Activated CD8-positive, alpha-beta memory T cell treated with anti-CD3 and anti-CD28 coated beads for 24 hours (primary cell): ENCODE measurements around the gene SEMA5B.

Experiments
- DNase-seq: peaks from one replicate; pipeline ENCODE4 v3.0.0-alpha.2; 2020

The SEMA5B gene

GRCh38 chr3:123025642-123026521, 1.7 kb downstream of the SEMA5B start:
- DNase-seq: no peak

- DNase-seq: no peak
Observed at GRCh38 chr3:123024056-123024455, 3.5 kb downstream of the SEMA5B start.

GRCh38 chr3:123021996-123022510, 5.5 kb downstream of the SEMA5B start:
- DNase-seq: no peak

GRCh38 chr3:123021388-123021787, 6.2 kb downstream of the SEMA5B start:
- DNase-seq: no peak

- DNase-seq: no peak
Observed at GRCh38 chr3:123020709-123021108, 6.9 kb downstream of the SEMA5B start.

- no peak for DNase-seq
Observed at GRCh38 chr3:123019591-123019990, 8.0 kb downstream of the SEMA5B start.

- DNase-seq: no peak
Observed at GRCh38 chr3:123019161-123019560, 8.4 kb downstream of the SEMA5B start.

- no peak for DNase-seq
Observed at GRCh38 chr3:123018683-123019082, 8.9 kb downstream of the SEMA5B start.

GRCh38 chr3:123015596-123015995, 12.0 kb downstream of the SEMA5B start:
- no peak for DNase-seq

- DNase-seq: no peak
Observed at GRCh38 chr3:123013876-123014275, 13.7 kb downstream of the SEMA5B start.

GRCh38 chr3:123012652-123013051, 14.9 kb downstream of the SEMA5B start:
- no peak for DNase-seq

GRCh38 chr3:123011447-123011846, 16.1 kb downstream of the SEMA5B start:
- no peak for DNase-seq

- DNase-seq: no peak
Observed at GRCh38 chr3:123008840-123009239, 18.7 kb downstream of the SEMA5B start.

- no peak for DNase-seq
Observed at GRCh38 chr3:123006609-123007008, 21.0 kb downstream of the SEMA5B start.

GRCh38 chr3:123005291-123005690, 22.3 kb downstream of the SEMA5B start:
- DNase-seq: no peak

- DNase-seq: no peak
Observed at GRCh38 chr3:123004201-123004918, 23.2 kb downstream of the SEMA5B start.

- no peak for DNase-seq
Observed at GRCh38 chr3:123002749-123003497, 24.6 kb downstream of the SEMA5B start.

- DNase-seq: no peak
Observed at GRCh38 chr3:123002100-123002748, 25.3 kb downstream of the SEMA5B start.

- DNase-seq: no peak
Observed at GRCh38 chr3:122998856-122999255, 28.7 kb downstream of the SEMA5B start.

GRCh38 chr3:122998206-122998605, 29.4 kb downstream of the SEMA5B start:
- no peak for DNase-seq

GRCh38 chr3:122996038-122996580, 31.5 kb downstream of the SEMA5B start:
- DNase-seq: no peak

GRCh38 chr3:122994954-122995353, 32.6 kb downstream of the SEMA5B start:
- DNase-seq: no peak
